HepG2 (cell line): ENCODE data around the gene BMAL1. TPM values are rescaled to one million over a fixed set of nuclear protein-coding genes. Genes with fewer than 3 reads are reported as not detected.

Experiments
- ATAC-seq: fragments of 200-7000 bp; cut with Tn5 transposase; 3 replicates; pipeline ENCODE4 v1.9.1; 2020; ENCODE audit warnings: mild to moderate bottlenecking, moderate library complexity
- BruUV-seq: library from RNA; stranded (reverse); fragments of 400-500 nt; replicated peaks from 2 replicates; lab custom pipeline; 2021; lab: Mats Ljungman, UMichigan
- CTCF ChIA-PET: fragments of 300-600 bp; formaldehyde crosslinking; extraction: SDS; loops from one replicate; lab custom pipeline; 2021; ENCODE audit warnings: low total read pairs, inconsistent platforms, low intra/inter-chr PET ratio; lab: Yijun Ruan, JAX
- POLR2A ChIA-PET: fragments of 350-600 bp; sonication (Branson Sonifier 250); formaldehyde crosslinking; loops from one replicate; lab custom pipeline; 2020; ENCODE audit warnings: antibody characterized with exemption, inconsistent platforms; lab: Yijun Ruan, JAX
- DNase-seq: peaks from one replicate; pipeline ENCODE4 v3.0.0-alpha.2; 2015; ENCODE audit warnings: low spot score
- FAIRE-seq: peaks from 3 replicates; lab custom pipeline; 2011; peaks lifted over from hg19 to GRCh38; lab: Jason Lieb, UNC
- H2AFZ ChIP-seq: one replicate; pipeline ENCODE4 v1.6.1; 2011; ENCODE audit warnings: low read length, inconsistent platforms
- H3K27ac ChIP-seq: fragments of 300-600 bp; 3 replicates; pipeline ENCODE4 v1.8.0; 2011; ENCODE audit warnings: mixed run types, mild to moderate bottlenecking, mixed read lengths, low read length, inconsistent platforms; ENCODE audit not compliant: insufficient read depth; ENCODE audit errors: extremely low read length
- H3K27me3 ChIP-seq, 2 experiments: fragments of 200-600 bp in 1 of 2; 2 replicates in 1 of 2; 3 replicates in 1 of 2; pipeline versions ENCODE4 v1.6.0 to v1.8.0; 2011; ENCODE audit warnings: low read length in 2 of 2, mild to moderate bottlenecking in 2 of 2, moderate library complexity in 2 of 2, inconsistent platforms in 1 of 2; ENCODE audit not compliant: insufficient read depth in 2 of 2, control insufficient read depth in 1 of 2
- H3K36me3 ChIP-seq, 2 experiments: fragments of 200-600 bp in 1 of 2; replicated peaks in 1 of 2; 2 replicates in 1 of 2; 3 replicates in 1 of 2; pipeline versions ENCODE4 v1.5.1 to v1.8.0; 2011; ENCODE audit warnings: low read length in 2 of 2, inconsistent platforms in 1 of 2; ENCODE audit not compliant: insufficient read depth in 2 of 2, control insufficient read depth in 1 of 2
- H3K4me1 ChIP-seq: 2 replicates; pipeline ENCODE4 v1.5.1; 2012; ENCODE audit warnings: low read length, inconsistent platforms; ENCODE audit not compliant: insufficient read depth
- H3K4me2 ChIP-seq: 2 replicates; pipeline ENCODE4 v1.6.0; 2011; ENCODE audit warnings: low read depth, low read length, inconsistent platforms
- H3K4me3 ChIP-seq, 3 experiments: fragments of 200-600 bp in 1 of 3; sonication (generic), shearing (Covaris generic) in 1 of 3; replicated peaks in 1 of 3; 2 replicates each; pipeline ENCODE4 v1.5.1; 2011 to 2016; ENCODE audit warnings: low read length in 3 of 3, inconsistent platforms in 2 of 3, low read depth in 2 of 3, mild to moderate bottlenecking in 2 of 3, control low read depth in 1 of 3, mixed read lengths in 1 of 3; ENCODE audit not compliant: insufficient read depth in 1 of 3
- H3K79me2 ChIP-seq: one replicate; pipeline ENCODE4 v1.6.1; 2011; ENCODE audit warnings: low read length, inconsistent platforms; ENCODE audit not compliant: insufficient read depth
- H3K9ac ChIP-seq: 2 replicates; pipeline ENCODE4 v1.6.0; 2011; ENCODE audit warnings: mild to moderate bottlenecking, low read depth, low read length, inconsistent platforms; ENCODE audit not compliant: insufficient read depth
- H3K9me3 ChIP-seq: 2 replicates; pipeline ENCODE4 v1.5.1; 2012; ENCODE audit warnings: mild to moderate bottlenecking, low read length
- H4K20me1 ChIP-seq: 2 replicates; pipeline ENCODE4 v1.6.0; 2011; ENCODE audit warnings: inconsistent platforms, mild to moderate bottlenecking, low read length, moderate library complexity; ENCODE audit not compliant: insufficient read depth
- JDP2 ChIP-seq: sonication (generic); formaldehyde crosslinking; IDR thresholded peaks from 2 replicates; pipeline ENCODE4 v1.8.1; 2022; ENCODE audit warnings: missing genetic modification reagents, borderline replicate concordance
- MAZ ChIP-seq, 2 experiments: sonication (generic) in 1 of 2; formaldehyde crosslinking in 1 of 2; IDR thresholded peaks; 2 replicates each; pipeline versions ENCODE4 v1.5.0 to v1.6.1; 2012 to 2020; ENCODE audit warnings: low read depth in 2 of 2, mild to moderate bottlenecking in 2 of 2, borderline replicate concordance in 1 of 2, improper control_type of control experiment in 1 of 2, low read length in 1 of 2, missing genetic modification reagents in 1 of 2, moderate library complexity in 1 of 2
- NRL ChIP-seq: sonication (generic); formaldehyde crosslinking; IDR thresholded peaks from 2 replicates; pipeline ENCODE4 v1.5.0; 2020; ENCODE audit warnings: missing genetic modification reagents, mild to moderate bottlenecking, moderate library complexity, borderline replicate concordance
- ZNF839 ChIP-seq: sonication (generic); formaldehyde crosslinking; IDR thresholded peaks from 2 replicates; pipeline ENCODE4 v1.4.0; 2020; ENCODE audit warnings: missing genetic modification reagents, mild to moderate bottlenecking, borderline replicate concordance
- WGBS: methylation state at CpG from one replicate; pipeline ENCODE4 v1.1.6; 2017; ENCODE audit warnings: low lambda C conversion rate; 5-methylcytosine and 5-hydroxymethylcytosine counted together
- in situ Hi-C: cut with HindIII; loops from 2 replicates; pipeline ENCODE4 v1.10.0; 2017; ENCODE audit warnings: low pct_unique_long_range_greater_than_20kb; ENCODE audit not compliant: extremely low pct_ligation_motif_present
- intact Hi-C: fragments of 100-400 bp; cut with micrococcal nuclease; formaldehyde crosslinking; loops from one replicate; pipeline ENCODE4 v1.10.0; 2022; ENCODE audit not compliant: unreplicated experiment
- polyA plus RNA-seq, 8 experiments: library from polyadenylated mRNA; depleted of rRNA in 3 of 8; stranded (reverse) in 7 of 8; unstranded in 1 of 8; fragments of >200 nt; fragmentation: Illumina TruSeq in 4 of 8; extraction: Trizol in 4 of 8; gene quantifications; 2 replicates each; pipeline versions ENCODE4 v1.2.1 to v1.2.3, GENCODE V29; 2011 to 2016; ENCODE audit warnings: low read depth in 4 of 8, missing spikeins in 1 of 8, mixed read lengths in 1 of 8; ENCODE audit not compliant: insufficient read depth in 1 of 8
- total RNA-seq, 5 experiments: library from RNA; depleted of rRNA; stranded (reverse); fragments of >200 nt; fragmentation: Illumina TruSeq; extraction: Trizol; gene quantifications; 2 replicates each; pipeline ENCODE4 v1.2.3, GENCODE V29; 2016; ENCODE audit warnings: low read depth in 1 of 5
- TF ChIP-seq, protein P1 (sequence below): fragments of 450-650 bp; IDR thresholded peaks from 2 replicates; pipeline ENCODE4 v1.6.1; 2016

BMAL1 gene
- total and polyA plus RNA-seq, 2 of the 13 experiments (the other 11 are each of a cell fraction or from before 2014, with no cell fraction given), result 4.5 to 4.8 TPM

DNA sequence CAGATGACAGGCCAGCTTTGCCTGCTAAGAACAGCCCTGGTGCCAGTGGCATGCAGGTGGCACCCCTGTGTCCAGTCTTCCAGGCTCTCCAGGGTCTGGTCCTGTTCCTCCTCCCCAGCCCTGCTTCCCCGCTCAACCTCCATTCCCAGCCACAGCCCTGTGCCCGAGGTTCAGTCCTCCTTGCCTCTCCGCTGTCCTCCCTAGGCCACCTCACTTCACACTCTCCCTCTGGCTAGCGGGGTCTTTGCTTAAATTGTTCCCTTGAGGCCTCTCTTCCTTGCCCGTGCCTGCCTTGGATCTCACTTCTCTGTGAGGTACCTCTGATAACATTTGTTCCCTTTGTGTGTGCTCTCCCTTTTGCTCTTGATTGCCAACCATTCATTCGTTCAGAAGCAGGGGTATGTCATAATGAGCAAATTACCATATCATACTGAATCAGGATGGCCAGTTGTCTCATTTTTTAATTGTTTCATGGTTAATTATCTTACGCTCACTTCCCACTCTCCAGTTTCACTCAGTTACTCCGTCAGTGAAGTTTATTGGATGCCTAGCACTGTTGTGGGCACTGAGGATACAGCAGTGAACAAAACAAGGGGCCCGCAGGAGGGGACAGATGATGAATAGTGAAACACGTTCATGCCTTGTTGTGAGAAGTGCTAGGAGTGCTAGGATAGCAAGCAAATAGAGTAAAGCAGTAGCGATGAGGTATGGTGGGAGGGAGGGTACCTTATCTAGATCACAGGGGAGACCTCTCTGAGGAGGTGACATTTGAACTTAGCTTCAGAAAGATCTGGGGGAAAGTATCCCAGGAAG, 7.4 kb downstream of the BMAL1 start:
- DNase-seq, result no peak
- intact Hi-C loops (no loop called here), in situ Hi-C loops (no loop called here)
- no peak overlapping the region for H3K27ac ChIP-seq
- no peak overlapping the region for H3K9ac ChIP-seq
- no peaks in the 10 kb centered on the region for H3K79me2 ChIP-seq
- ChIA-PET CTCF (no interaction called here), POLR2A (no interaction called here)
- H4K20me1 ChIP-seq, result no peaks in the 10 kb centered on the region; the same call in 1 of the 2 replicates
- H3K4me2 ChIP-seq, result no peak overlapping the region
- H3K4me3 ChIP-seq, result no peak overlapping the region
- ATAC-seq, result no peak
- FAIRE-seq, result no peak
- 61% methylated on average over 11 of the region's 11 CpGs for WGBS
- no peak for TF ChIP-seq ZNF839 (CRISPR knock-in tag)
- TF ChIP-seq MAZ (IDR thresholded peaks at IDR 0.05; ENCODE audit: borderline replicate concordance, low read depth, low read length), result no peak
- TF ChIP-seq MAZ (CRISPR knock-in tag; IDR thresholded peaks at IDR 0.05; ENCODE audit: low read depth), result no peak
- no peak for TF ChIP-seq JDP2 (CRISPR knock-in tag)
- TF ChIP-seq NRL (CRISPR knock-in tag), result no peak
- TF ChIP-seq, protein P1, sequence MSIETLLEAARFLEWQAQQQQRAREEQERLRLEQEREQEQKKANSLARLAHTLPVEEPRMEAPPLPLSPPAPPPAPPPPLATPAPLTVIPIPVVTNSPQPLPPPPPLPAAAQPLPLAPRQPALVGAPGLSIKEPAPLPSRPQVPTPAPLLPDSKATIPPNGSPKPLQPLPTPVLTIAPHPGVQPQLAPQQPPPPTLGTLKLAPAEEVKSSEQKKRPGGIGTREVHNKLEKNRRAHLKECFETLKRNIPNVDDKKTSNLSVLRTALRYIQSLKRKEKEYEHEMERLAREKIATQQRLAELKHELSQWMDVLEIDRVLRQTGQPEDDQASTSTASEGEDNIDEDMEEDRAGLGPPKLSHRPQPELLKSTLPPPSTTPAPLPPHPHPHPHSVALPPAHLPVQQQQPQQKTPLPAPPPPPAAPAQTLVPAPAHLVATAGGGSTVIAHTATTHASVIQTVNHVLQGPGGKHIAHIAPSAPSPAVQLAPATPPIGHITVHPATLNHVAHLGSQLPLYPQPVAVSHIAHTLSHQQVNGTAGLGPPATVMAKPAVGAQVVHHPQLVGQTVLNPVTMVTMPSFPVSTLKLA, result no peak
- H3K9me3 ChIP-seq, result no peaks in the 10 kb centered on the region
- H2AFZ ChIP-seq, result no peak overlapping the region
- H3K4me1 ChIP-seq, result no peaks in the 10 kb centered on the region
- no peaks in the 10 kb centered on the region for H3K36me3 ChIP-seq
- H3K27me3 ChIP-seq, result peaks cover 0 to 3% of the 10 kb centered on the region in 2 experiments; a peak in 2 of 5 replicates
- no TSS peak for BruUV-seq
